ENCODE results near the gene NLRC4. TPM values are rescaled to one million over a fixed set of nuclear protein-coding genes. Genes with fewer than 3 reads are reported as not detected.

The NLRC4 gene
- total RNA-seq, 3 donors from 2014 or later = 1.3 to 2.6 (median 1.8) TPM

DNA sequence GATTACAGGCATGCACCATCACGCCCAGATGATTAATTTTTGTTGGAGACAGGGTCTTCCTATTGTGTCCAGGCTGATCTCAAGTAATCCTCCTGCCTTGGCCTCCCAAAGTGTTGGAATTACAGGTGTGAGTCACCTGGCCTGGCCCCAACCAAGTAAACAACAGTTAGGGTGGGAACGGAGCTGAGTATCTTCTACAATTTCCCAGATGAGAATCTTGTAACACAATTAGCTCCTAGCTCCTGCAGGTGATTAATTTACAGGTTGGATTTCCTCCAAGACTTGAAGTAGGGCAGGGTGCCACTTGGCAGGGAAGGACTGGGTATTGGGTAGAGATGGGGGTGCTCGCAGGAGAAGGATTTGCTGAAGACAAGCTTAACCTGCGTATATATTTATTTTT, 17.8 kb downstream of the NLRC4 start:
- Histone ChIP-seq H3K27ac (no peak overlapping the region), H3K4me3 (no peak overlapping the region), H3K36me3 (no peaks in the 10 kb centered on the region), H3K27me3 (no peaks in the 10 kb centered on the region), H3K4me1 (no peaks in the 10 kb centered on the region), H3K9me3 (no peaks in the 10 kb centered on the region)
- no peak for DNase-seq (ENCODE audit: low spot score in 2 of 2)
- TF ChIP-seq POLR2A (IDR thresholded peaks at IDR 0.05) (no peak), POLR2AphosphoS5 (IDR thresholded peaks at IDR 0.05) (no peak)
- TF ChIP-seq, protein P1, sequence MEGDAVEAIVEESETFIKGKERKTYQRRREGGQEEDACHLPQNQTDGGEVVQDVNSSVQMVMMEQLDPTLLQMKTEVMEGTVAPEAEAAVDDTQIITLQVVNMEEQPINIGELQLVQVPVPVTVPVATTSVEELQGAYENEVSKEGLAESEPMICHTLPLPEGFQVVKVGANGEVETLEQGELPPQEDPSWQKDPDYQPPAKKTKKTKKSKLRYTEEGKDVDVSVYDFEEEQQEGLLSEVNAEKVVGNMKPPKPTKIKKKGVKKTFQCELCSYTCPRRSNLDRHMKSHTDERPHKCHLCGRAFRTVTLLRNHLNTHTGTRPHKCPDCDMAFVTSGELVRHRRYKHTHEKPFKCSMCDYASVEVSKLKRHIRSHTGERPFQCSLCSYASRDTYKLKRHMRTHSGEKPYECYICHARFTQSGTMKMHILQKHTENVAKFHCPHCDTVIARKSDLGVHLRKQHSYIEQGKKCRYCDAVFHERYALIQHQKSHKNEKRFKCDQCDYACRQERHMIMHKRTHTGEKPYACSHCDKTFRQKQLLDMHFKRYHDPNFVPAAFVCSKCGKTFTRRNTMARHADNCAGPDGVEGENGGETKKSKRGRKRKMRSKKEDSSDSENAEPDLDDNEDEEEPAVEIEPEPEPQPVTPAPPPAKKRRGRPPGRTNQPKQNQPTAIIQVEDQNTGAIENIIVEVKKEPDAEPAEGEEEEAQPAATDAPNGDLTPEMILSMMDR (IDR thresholded peaks at IDR 0.05) = no peak
- intact Hi-C loops (cut with DNase I; ENCODE audit: low total_unique reads) = no loop called here

DNA sequence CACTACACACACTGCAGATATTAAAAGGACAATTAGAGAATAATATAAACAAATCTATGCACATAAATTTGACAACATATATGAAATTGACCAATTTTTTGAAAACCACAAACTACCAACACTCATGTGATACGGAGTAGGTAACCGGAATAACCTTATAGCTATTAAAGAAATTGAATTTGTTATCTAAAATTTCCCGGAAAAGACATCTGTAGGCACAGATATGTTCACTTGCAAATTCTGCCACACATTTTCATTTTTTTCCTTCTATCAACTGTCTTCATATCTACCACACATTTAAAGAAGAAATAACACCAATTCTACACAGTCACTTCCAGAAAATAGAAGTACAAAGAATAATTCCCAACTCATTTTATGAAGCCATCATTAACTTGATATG, 22.4 kb downstream of the NLRC4 start:
- Histone ChIP-seq H3K4me3 (no peak overlapping the region), H3K27me3 (no peaks in the 10 kb centered on the region), H3K9me3 (no peaks in the 10 kb centered on the region), H3K36me3 (no peaks in the 10 kb centered on the region), H3K4me1 (no peaks in the 10 kb centered on the region), H3K27ac (no peak overlapping the region)
- TF ChIP-seq POLR2A (IDR thresholded peaks at IDR 0.05) (no peak), POLR2AphosphoS5 (IDR thresholded peaks at IDR 0.05) (no peak)
- TF ChIP-seq, protein P1 (IDR thresholded peaks at IDR 0.05) = no peak
- DNase-seq (ENCODE audit: low spot score in 2 of 2) = no peak
- intact Hi-C loops (cut with DNase I; ENCODE audit: low total_unique reads) = no loop called here

DNA sequence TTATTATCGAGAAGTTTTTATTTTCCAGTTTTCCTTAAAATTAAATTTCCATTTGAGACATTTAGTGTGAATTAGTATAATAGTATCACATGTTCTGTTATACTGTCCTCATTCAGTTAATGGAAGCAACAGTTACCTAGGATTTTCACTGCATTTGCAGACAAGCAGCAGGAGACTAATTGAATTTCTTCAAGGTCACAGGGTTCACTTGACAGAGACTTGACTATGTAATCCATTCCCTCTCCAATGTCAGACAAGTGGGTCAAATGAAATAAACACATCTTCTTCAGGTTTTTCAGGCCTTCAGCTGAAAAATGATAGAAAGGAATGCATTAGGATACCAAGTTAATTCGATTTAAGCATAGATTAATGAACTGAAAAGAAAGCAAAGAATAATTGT, 26.7 kb downstream of the NLRC4 start:
- Histone ChIP-seq H3K9me3 (no peaks in the 10 kb centered on the region), H3K4me1 (no peaks in the 10 kb centered on the region), H3K36me3 (no peaks in the 10 kb centered on the region), H3K27me3 (no peaks in the 10 kb centered on the region), H3K27ac (no peak overlapping the region), H3K4me3 (no peak overlapping the region)
- intact Hi-C loops (cut with DNase I; ENCODE audit: low total_unique reads) = no loop called here
- no peak for DNase-seq (ENCODE audit: low spot score in 2 of 2)
- TF ChIP-seq, protein P1 (IDR thresholded peaks at IDR 0.05) = no peak
- TF ChIP-seq POLR2AphosphoS5 (IDR thresholded peaks at IDR 0.05) (no peak), POLR2A (IDR thresholded peaks at IDR 0.05) (no peak)

DNA sequence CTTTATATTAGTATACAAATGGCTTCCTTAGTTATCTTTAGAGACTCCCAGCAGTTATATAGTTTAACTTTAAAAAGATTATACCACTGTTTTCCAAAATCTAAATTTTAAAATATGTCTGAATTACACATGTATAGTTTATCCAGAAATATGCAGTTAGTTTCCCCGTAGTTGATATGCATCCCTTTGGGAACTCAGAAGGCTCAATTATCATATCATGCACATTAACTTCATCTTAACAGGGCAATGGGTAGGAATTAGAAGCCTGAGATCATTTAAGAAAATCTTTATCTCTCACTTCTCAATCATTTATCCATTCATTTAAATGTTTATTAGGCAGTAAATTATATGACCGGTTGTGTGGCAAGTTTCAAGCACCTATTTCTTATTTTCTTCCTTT, 27.2 kb downstream of the NLRC4 start:
- no peak for TF ChIP-seq POLR2A (IDR thresholded peaks at IDR 0.05)
- TF ChIP-seq, protein P1 (IDR thresholded peaks at IDR 0.05) = no peak
- no peak for TF ChIP-seq POLR2AphosphoS5 (IDR thresholded peaks at IDR 0.05)
- no peak for DNase-seq (ENCODE audit: low spot score in 2 of 2)

DNA sequence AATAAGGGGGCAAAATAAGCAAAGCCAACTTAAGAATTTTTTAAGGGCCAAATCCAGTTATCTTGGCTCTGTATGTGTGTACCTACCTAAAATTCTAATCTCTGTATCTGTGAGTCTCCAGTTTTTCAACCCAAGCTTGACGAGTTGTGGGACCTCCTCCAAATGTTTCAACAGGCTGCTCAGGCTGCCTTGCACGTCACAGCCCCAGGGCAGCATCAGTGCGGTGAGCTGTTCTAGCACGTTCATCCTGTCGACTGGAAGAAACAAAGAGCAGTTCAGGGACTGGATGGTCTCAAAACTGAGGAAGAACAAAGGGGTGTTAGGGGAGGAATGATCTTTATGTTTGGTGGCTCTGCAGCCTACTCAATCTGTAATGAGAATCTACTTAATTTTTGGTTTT, 29.4 kb downstream of the NLRC4 start:
- Histone ChIP-seq H3K36me3 (no peaks in the 10 kb centered on the region), H3K4me1 (no peaks in the 10 kb centered on the region), H3K27me3 (no peaks in the 10 kb centered on the region), H3K9me3 (no peaks in the 10 kb centered on the region), H3K27ac (no peak overlapping the region), H3K4me3 (no peak overlapping the region)
- intact Hi-C loops (cut with DNase I; ENCODE audit: low total_unique reads) = no loop called here
- TF ChIP-seq POLR2AphosphoS5 (IDR thresholded peaks at IDR 0.05) (no peak), POLR2A (IDR thresholded peaks at IDR 0.05) (no peak)
- TF ChIP-seq, protein P1 (IDR thresholded peaks at IDR 0.05) = no peak
- peak in 1 of 2 donors; percentile 44 for DNase-seq (ENCODE audit: low spot score in 2 of 2)

More for the DNA sequence above, 27.2 kb downstream of the NLRC4 start:
- Histone ChIP-seq H3K27ac (no peak overlapping the region), H3K9me3 (no peaks in the 10 kb centered on the region), H3K4me1 (no peaks in the 10 kb centered on the region), H3K27me3 (no peaks in the 10 kb centered on the region), H3K4me3 (no peak overlapping the region), H3K36me3 (no peaks in the 10 kb centered on the region)
- intact Hi-C loops (cut with DNase I; ENCODE audit: low total_unique reads) = no loop called here
